Endothelial cell of umbilical vein (primary cell): Measurements from ENCODE around the gene CBS. TPM values are rescaled to one million over a fixed set of nuclear protein-coding genes. Genes with fewer than 3 reads are reported as not detected.
"Not testable (repeated sequence)": the region's sequence is repeated elsewhere in the genome, so short reads cannot be mapped to it uniquely, and the experiment has no call there.

Experiments used
- BruUV-seq: library from RNA; stranded (reverse); fragments of 400-500 nt; replicated peaks from 2 replicates; lab custom pipeline; 2021; lab: Mats Ljungman, UMichigan
- CTCF ChIA-PET: fragments of 300-600, 350-600 bp; sonication (Branson Sonifier 250); formaldehyde crosslinking; loops from one replicate; lab custom pipeline; 2021; ENCODE audit warnings: antibody characterized with exemption, inconsistent platforms; lab: Charles Lee
- POLR2A ChIA-PET: fragments of 300-600, 350-600 bp; sonication (Branson Sonifier 250); formaldehyde crosslinking; loops from one replicate; lab custom pipeline; 2021; ENCODE audit warnings: antibody characterized with exemption, inconsistent platforms; lab: Charles Lee
- DNase-seq: peaks from one replicate; pipeline ENCODE4 v3.0.0-alpha.2; 2011; ENCODE audit warnings: low read depth, low spot score
- FAIRE-seq: peaks from 2 replicates; lab custom pipeline; 2011; peaks lifted over from hg19 to GRCh38; lab: Jason Lieb, UNC
- H2AFZ ChIP-seq: 2 replicates; pipeline ENCODE4 v1.6.0; 2012; ENCODE audit warnings: low read depth, low read length, control low read depth, inconsistent platforms
- H3K27ac ChIP-seq: 2 replicates; pipeline ENCODE4 v1.5.1; 2011; ENCODE audit warnings: low read depth, mild to moderate bottlenecking, control low read depth, low read length, moderate library complexity; ENCODE audit not compliant: insufficient read depth
- H3K27me3 ChIP-seq, 2 experiments: 2 replicates each; pipeline versions ENCODE4 v1.6.0 to v1.6.1; 2011; ENCODE audit warnings: low read length in 2 of 2, mixed read lengths in 1 of 2; ENCODE audit not compliant: control insufficient read depth in 2 of 2, insufficient read depth in 2 of 2
- H3K36me3 ChIP-seq, 2 experiments: 2 replicates in 1 of 2; 3 replicates in 1 of 2; pipeline ENCODE4 v1.5.1; 2011; ENCODE audit warnings: low read length in 2 of 2, mild to moderate bottlenecking in 1 of 2, moderate library complexity in 1 of 2; ENCODE audit not compliant: control insufficient read depth in 2 of 2, insufficient read depth in 2 of 2; ENCODE audit errors: extremely low read depth in 1 of 2
- H3K4me1 ChIP-seq: 3 replicates; pipeline ENCODE4 v1.5.1; 2011; ENCODE audit warnings: mild to moderate bottlenecking, low read length; ENCODE audit not compliant: control insufficient read depth, insufficient read depth; ENCODE audit errors: extremely low read depth
- H3K4me2 ChIP-seq: 2 replicates; pipeline ENCODE4 v1.6.1; 2011; ENCODE audit warnings: low read length, control low read depth, mixed read lengths; ENCODE audit not compliant: insufficient read depth
- H3K4me3 ChIP-seq, 3 experiments: fragments of 200-600 bp in 1 of 3; sonication (generic), shearing (Covaris generic) in 1 of 3; replicated peaks in 1 of 3; 2 replicates each; pipeline ENCODE4 v1.5.1; 2011 to 2016; ENCODE audit warnings: control low read depth in 3 of 3, low read length in 3 of 3, mild to moderate bottlenecking in 2 of 3, inconsistent platforms in 1 of 3, low read depth in 1 of 3, moderate library complexity in 1 of 3; ENCODE audit not compliant: insufficient read depth in 1 of 3
- H3K79me2 ChIP-seq: 2 replicates; pipeline ENCODE4 v1.6.0; 2012; ENCODE audit warnings: low read length, inconsistent platforms; ENCODE audit not compliant: control insufficient read depth, insufficient read depth
- H3K9ac ChIP-seq: replicated peaks from 2 replicates; pipeline ENCODE3; 2011; ENCODE audit warnings: low read length, control low read depth; ENCODE audit not compliant: insufficient read depth; ENCODE audit errors: extremely low read depth
- H3K9me1 ChIP-seq: replicated peaks from 3 replicates; pipeline ENCODE4 v1.6.0; 2011; ENCODE audit warnings: mild to moderate bottlenecking, low read length; ENCODE audit not compliant: control insufficient read depth, insufficient read depth; ENCODE audit errors: extremely low read depth
- H3K9me3 ChIP-seq: replicated peaks from 2 replicates; pipeline ENCODE4 v1.5.1; 2012; ENCODE audit warnings: low read length, inconsistent platforms; ENCODE audit not compliant: control insufficient read depth, insufficient read depth
- H4K20me1 ChIP-seq: replicated peaks from 2 replicates; pipeline ENCODE3; 2011; ENCODE audit warnings: mild to moderate bottlenecking, low read length; ENCODE audit not compliant: control insufficient read depth, insufficient read depth; ENCODE audit errors: extremely low read depth
- dilution Hi-C: fragments of 300-500 bp; cut with MboI; formaldehyde crosslinking; loops from one replicate; pipeline ENCODE4 v1.15.0; 2019; ENCODE audit warnings: low sequenced_read_pairs; ENCODE audit not compliant: extremely low pct_ligation_motif_present
- intact Hi-C: fragments of 100-400 bp; cut with micrococcal nuclease; formaldehyde crosslinking; loops from one replicate; pipeline ENCODE4 v1.10.0; 2022
- polyA plus RNA-seq, 4 experiments: library from polyadenylated mRNA; depleted of rRNA in 3 of 4; stranded (reverse) in 3 of 4; unstranded in 1 of 4; fragments of >200 nt; gene quantifications; 2 replicates each; pipeline versions ENCODE4 v1.2.1 to v1.2.3, GENCODE V29; 2011 to 2012; ENCODE audit warnings: missing spikeins in 1 of 4
- total RNA-seq: library from RNA; stranded (reverse); gene quantifications from 2 replicates; pipeline ENCODE4 v1.2.3, GENCODE V29; 2021

Gene CBS
- total and polyA plus RNA-seq, 2 donors (not counting 3 experiments of a cell fraction or from before 2014, with no cell fraction given) = 22.0 to 92.9 TPM

- H3K79me2 ChIP-seq, H3K4me2 ChIP-seq, H4K20me1 ChIP-seq, POLR2A ChIA-PET, intact Hi-C loops, FAIRE-seq, H3K9me1 ChIP-seq, H3K9ac ChIP-seq, H3K36me3 ChIP-seq, dilution Hi-C loops, H3K27ac ChIP-seq, H3K4me1 ChIP-seq, H3K4me3 ChIP-seq, H3K9me3 ChIP-seq, H3K27me3 ChIP-seq, DNase-seq, CTCF ChIA-PET, H2AFZ ChIP-seq, BruUV-seq: not testable (repeated sequence)
Observed at GRCh38 chr21:43042169-43042568, 33.5 kb downstream of the CBS start.

GRCh38 chr21:43038659-43039044 is 37.0 kb downstream of the CBS start:
- BruUV-seq, intact Hi-C loops, DNase-seq, H3K4me3 ChIP-seq, dilution Hi-C loops, H3K9ac ChIP-seq, H3K4me1 ChIP-seq, H4K20me1 ChIP-seq, H2AFZ ChIP-seq, CTCF ChIA-PET, POLR2A ChIA-PET, H3K9me3 ChIP-seq, H3K9me1 ChIP-seq, H3K27ac ChIP-seq, H3K27me3 ChIP-seq, H3K4me2 ChIP-seq, H3K79me2 ChIP-seq, H3K36me3 ChIP-seq, FAIRE-seq: not testable (repeated sequence)

- FAIRE-seq, H2AFZ ChIP-seq, H3K27me3 ChIP-seq, BruUV-seq, dilution Hi-C loops, H3K27ac ChIP-seq, intact Hi-C loops, DNase-seq, H3K9me1 ChIP-seq, POLR2A ChIA-PET, H3K4me2 ChIP-seq, H3K79me2 ChIP-seq, CTCF ChIA-PET, H4K20me1 ChIP-seq, H3K9me3 ChIP-seq, H3K4me3 ChIP-seq, H3K9ac ChIP-seq, H3K36me3 ChIP-seq: not testable (repeated sequence)
- peaks cover 13% of the 10 kb centered on the region for H3K4me1 ChIP-seq
Observed at GRCh38 chr21:43037918-43038658, 37.5 kb downstream of the CBS start.

GRCh38 chr21:43036889-43037288 is 38.7 kb downstream of the CBS start:
- H3K9ac ChIP-seq, H3K9me3 ChIP-seq, H3K36me3 ChIP-seq, H2AFZ ChIP-seq, intact Hi-C loops, H3K4me2 ChIP-seq, H4K20me1 ChIP-seq, H3K79me2 ChIP-seq, CTCF ChIA-PET, dilution Hi-C loops, POLR2A ChIA-PET, DNase-seq, H3K27ac ChIP-seq, FAIRE-seq, H3K9me1 ChIP-seq, BruUV-seq, H3K4me3 ChIP-seq, H3K27me3 ChIP-seq: not testable (repeated sequence)
- peaks cover 16% of the 10 kb centered on the region for H3K4me1 ChIP-seq
